ENCODE measurements around the gene ME2.

GRCh38 chr18:50994031-50994430 lies 115.1 kb downstream of the ME2 start:
- TF ChIP-seq CTCF (IDR thresholded peaks at IDR 0.05): no peak
- TF ChIP-seq POLR2A (IDR thresholded peaks at IDR 0.05): no peak
